ENCODE measurements around the gene CAVIN4. TPM values are rescaled to one million over a fixed set of nuclear protein-coding genes. Genes with fewer than 3 reads are reported as not detected.

The CAVIN4 gene
- total RNA-seq, 4 donors from 2014 or later: 14.5 to 163 (median 28.9) TPM

DNA sequence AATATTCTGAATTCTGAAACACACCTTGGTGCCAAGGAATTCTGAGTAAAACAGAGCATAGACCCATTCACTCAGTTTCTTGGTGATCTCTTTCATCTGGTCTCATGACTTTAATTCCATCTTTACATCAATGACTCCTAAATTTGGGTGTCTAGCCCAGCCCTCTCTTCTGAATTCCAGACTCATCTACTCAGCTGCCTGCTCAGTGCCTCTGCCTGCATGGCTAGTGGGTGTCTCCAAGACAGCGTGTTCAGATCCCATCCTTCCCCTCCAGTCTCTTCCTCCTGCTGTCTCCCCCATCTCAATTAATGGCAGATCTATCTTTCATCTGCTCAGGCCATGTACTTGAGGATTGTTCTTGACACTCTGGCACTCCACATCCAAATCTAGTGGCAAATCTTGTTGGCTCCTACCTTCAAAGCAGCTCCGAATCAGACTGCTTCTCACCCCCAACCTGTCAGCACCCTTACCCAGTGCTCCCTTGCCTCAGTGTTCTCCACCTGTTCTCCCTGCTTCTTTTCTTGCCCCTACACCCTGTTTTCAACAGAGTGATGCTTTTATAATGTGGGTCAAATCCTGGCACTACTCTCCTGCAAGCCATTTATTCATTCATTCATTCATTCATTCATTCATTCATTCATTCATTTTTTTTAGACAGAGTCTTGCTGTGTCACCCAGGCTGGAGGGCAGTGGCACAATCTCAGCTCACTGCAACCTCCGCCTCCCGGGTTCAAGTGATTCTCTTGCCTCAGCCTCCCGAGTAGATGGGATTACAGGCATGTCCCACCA lies 5.3 kb downstream of the CAVIN4 start:
- H3K9me3 ChIP-seq: no peaks in the 10 kb centered on the region
- intact Hi-C loops (cut with DNase I; ENCODE audit: low total_unique reads) (loop anchor here (5.0 kb wide), 1 partner anchor 156 kb away; the partner anchor contains the start of gene MSANTD3), in situ Hi-C loops (cut with MboI; ENCODE audit: low sequenced_read_pairs in 4 of 4) (loop anchor here in 3 of 4 donors (10.0 to 25.0 kb wide), 3 partner anchors 138 to 148 kb away; partner anchors contain the start of gene MSANTD3 (in 1 of the 3))
- H3K4me1 ChIP-seq: peaks cover 24 to 35% of the 10 kb centered on the region in 2 donors
- TF ChIP-seq POLR2A (IDR thresholded peaks at IDR 0.05): no peak
- TF ChIP-seq, protein P1, sequence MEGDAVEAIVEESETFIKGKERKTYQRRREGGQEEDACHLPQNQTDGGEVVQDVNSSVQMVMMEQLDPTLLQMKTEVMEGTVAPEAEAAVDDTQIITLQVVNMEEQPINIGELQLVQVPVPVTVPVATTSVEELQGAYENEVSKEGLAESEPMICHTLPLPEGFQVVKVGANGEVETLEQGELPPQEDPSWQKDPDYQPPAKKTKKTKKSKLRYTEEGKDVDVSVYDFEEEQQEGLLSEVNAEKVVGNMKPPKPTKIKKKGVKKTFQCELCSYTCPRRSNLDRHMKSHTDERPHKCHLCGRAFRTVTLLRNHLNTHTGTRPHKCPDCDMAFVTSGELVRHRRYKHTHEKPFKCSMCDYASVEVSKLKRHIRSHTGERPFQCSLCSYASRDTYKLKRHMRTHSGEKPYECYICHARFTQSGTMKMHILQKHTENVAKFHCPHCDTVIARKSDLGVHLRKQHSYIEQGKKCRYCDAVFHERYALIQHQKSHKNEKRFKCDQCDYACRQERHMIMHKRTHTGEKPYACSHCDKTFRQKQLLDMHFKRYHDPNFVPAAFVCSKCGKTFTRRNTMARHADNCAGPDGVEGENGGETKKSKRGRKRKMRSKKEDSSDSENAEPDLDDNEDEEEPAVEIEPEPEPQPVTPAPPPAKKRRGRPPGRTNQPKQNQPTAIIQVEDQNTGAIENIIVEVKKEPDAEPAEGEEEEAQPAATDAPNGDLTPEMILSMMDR (IDR thresholded peaks at IDR 0.05 in 4 of 5, conservative IDR thresholded peaks at IDR 0.05 in 1 of 5): no peak
- H3K4me3 ChIP-seq: no peak overlapping the region
- ATAC-seq (no peak), DNase-seq (no peak)
- peak overlapping the region; percentile 80 to 94 (median 88) for H3K27ac ChIP-seq
- H3K36me3 ChIP-seq: peaks cover 0 to 17% of the 10 kb centered on the region in 2 donors
- no peaks in the 10 kb centered on the region for H3K27me3 ChIP-seq

DNA sequence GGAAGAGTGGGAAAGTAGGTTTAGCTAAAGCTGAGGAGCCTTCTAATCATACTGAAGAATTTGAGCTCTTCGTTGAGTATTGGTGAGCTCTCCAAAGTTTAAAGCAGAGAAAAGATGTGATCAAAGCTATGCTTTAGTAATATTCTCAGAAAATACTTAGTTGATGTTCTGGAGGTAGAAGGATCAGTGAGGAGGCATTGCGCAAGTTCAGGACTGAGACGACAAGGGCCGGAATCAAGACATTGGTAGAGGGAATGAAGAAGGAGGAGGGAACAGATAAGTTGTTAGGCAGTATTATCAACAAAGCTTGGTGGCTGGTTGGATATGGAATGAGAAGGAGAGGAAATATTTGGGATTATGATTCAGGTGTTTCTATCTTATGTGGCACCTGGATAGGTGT lies 7.1 kb downstream of the CAVIN4 start:
- intact Hi-C loops (cut with DNase I; ENCODE audit: low total_unique reads) (loop anchor here (5.0 kb wide), 1 partner anchor 158 kb away; the partner anchor contains the start of gene MSANTD3), in situ Hi-C loops (cut with MboI; ENCODE audit: low sequenced_read_pairs in 4 of 4) (loop anchor here in 3 of 4 donors (10.0 to 25.0 kb wide), 3 partner anchors 140 to 150 kb away; partner anchors contain the start of gene MSANTD3 (in 1 of the 3))
- Histone ChIP-seq H3K9me3 (no peaks in the 10 kb centered on the region), H3K27ac (peak overlapping the region; percentile 25 to 92 (median 58)), H3K27me3 (no peaks in the 10 kb centered on the region), H3K36me3 (peaks cover 0 to 17% of the 10 kb centered on the region in 2 donors), H3K4me1 (peaks cover 24 to 35% of the 10 kb centered on the region in 2 donors), H3K4me3 (no peak overlapping the region)
- ATAC-seq (no peak), DNase-seq (no peak)
- TF ChIP-seq POLR2A (IDR thresholded peaks at IDR 0.05): no peak
- TF ChIP-seq, protein P1 (IDR thresholded peaks at IDR 0.05 in 4 of 5, conservative IDR thresholded peaks at IDR 0.05 in 1 of 5): no peak

DNA sequence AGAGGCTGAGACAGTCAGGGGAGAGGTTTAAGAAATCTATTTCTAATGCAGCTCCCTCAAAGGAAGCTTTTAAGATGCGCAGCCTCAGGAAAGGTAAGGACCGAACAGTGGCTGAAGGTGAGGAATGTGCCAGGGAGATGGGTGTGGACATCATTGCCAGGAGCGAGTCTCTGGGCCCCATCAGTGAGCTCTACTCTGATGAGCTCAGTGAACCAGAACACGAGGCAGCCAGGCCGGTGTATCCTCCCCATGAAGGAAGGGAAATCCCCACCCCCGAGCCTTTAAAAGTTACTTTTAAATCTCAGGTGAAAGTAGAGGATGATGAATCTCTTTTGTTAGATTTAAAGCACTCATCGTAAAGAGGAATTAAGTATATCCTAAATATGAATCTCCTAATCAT lies 8.2 kb downstream of the CAVIN4 start:
- no peak for TF ChIP-seq POLR2A (IDR thresholded peaks at IDR 0.05)
- TF ChIP-seq, protein P1 (IDR thresholded peaks at IDR 0.05 in 4 of 5, conservative IDR thresholded peaks at IDR 0.05 in 1 of 5): no peak
- Histone ChIP-seq H3K27me3 (no peaks in the 10 kb centered on the region), H3K9me3 (no peaks in the 10 kb centered on the region), H3K36me3 (peaks cover 0 to 17% of the 10 kb centered on the region in 2 donors), H3K27ac (peak overlapping the region in 2 of 4 donors; percentile 85 to 92), H3K4me1 (peaks cover 24 to 38% of the 10 kb centered on the region in 2 donors), H3K4me3 (no peak overlapping the region)
- intact Hi-C loops (cut with DNase I; ENCODE audit: low total_unique reads) (no loop called here), in situ Hi-C loops (cut with MboI; ENCODE audit: low sequenced_read_pairs in 4 of 4) (loop anchor here in 3 of 4 donors (10.0 to 25.0 kb wide), 3 partner anchors 141 to 151 kb away; partner anchors contain the start of gene MSANTD3 (in 1 of the 3))
- no peak for DNase-seq
- ATAC-seq: no peak

DNA sequence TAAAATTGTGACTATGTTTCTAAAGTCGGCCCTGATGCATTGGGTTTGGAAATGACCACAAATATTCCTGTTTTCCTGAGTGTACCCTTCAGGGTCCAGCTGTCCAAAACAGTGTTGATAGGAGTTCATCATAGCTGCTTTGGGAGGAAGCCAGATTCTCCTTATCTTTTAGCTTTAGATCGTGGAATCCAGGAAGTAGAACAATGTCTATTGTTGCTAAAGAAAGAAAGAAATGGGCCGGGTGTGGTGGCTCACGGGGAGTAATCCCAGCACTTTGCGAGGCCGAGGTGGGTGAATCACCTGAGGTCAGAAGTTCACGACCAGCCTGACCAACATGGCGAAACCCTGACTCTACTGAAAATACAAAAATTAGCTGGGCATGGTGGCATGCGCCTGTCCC lies 9.5 kb downstream of the CAVIN4 start:
- Histone ChIP-seq H3K4me1 (peaks cover 29 to 43% of the 10 kb centered on the region in 2 donors), H3K36me3 (peaks cover 0 to 17% of the 10 kb centered on the region in 2 donors), H3K27me3 (no peaks in the 10 kb centered on the region), H3K9me3 (no peaks in the 10 kb centered on the region), H3K4me3 (no peak overlapping the region), H3K27ac (peak overlapping the region; percentile 7 to 92 (median 49))
- no peak for DNase-seq
- no peak for ATAC-seq
- intact Hi-C loops (cut with DNase I; ENCODE audit: low total_unique reads): no loop called here
- in situ Hi-C loops (cut with MboI; ENCODE audit: low sequenced_read_pairs in 4 of 4): loop anchor here in 3 of 4 donors (10.0 to 25.0 kb wide), 3 partner anchors 143 to 153 kb away; partner anchors contain the start of gene MSANTD3 (in 1 of the 3)
- TF ChIP-seq, protein P1 (IDR thresholded peaks at IDR 0.05 in 4 of 5, conservative IDR thresholded peaks at IDR 0.05 in 1 of 5): no peak
- no peak for TF ChIP-seq POLR2A (IDR thresholded peaks at IDR 0.05)

Measured in gastrocnemius medialis (tissue), 4 donors.